ENCODE measurements around the gene CDPF1.

CDPF1 gene

GRCh38 chr22:46256358-46256958 lies 6.4 kb upstream of the CDPF1 start:
- DNase-seq (ENCODE audit: low read depth in 2 of 2), result no peak

- DNase-seq (ENCODE audit: low read depth in 2 of 2), result no peak
Observed at GRCh38 chr22:46251816-46252380, 1.8 kb upstream of the CDPF1 start.

- no peak for DNase-seq (ENCODE audit: low read depth in 2 of 2)
Observed at GRCh38 chr22:46251266-46251665, 1.2 kb upstream of the CDPF1 start.

GRCh38 chr22:46250783-46251125 lies 661 bp upstream of the CDPF1 start:
- no peak for DNase-seq (ENCODE audit: low read depth in 2 of 2)

GRCh38 chr22:46247443-46247975 lies 2.6 kb downstream of the CDPF1 start:
- no peak for DNase-seq (ENCODE audit: low read depth in 2 of 2)

GRCh38 chr22:46246178-46246577 lies 3.9 kb downstream of the CDPF1 start:
- DNase-seq (ENCODE audit: low read depth in 2 of 2), result no peak

- no peak for DNase-seq (ENCODE audit: low read depth in 2 of 2)
Observed at GRCh38 chr22:46245511-46245910, 4.6 kb downstream of the CDPF1 start.

- DNase-seq (ENCODE audit: low read depth in 2 of 2), result no peak
Observed at GRCh38 chr22:46244771-46245170, 5.3 kb downstream of the CDPF1 start.

DNA sequence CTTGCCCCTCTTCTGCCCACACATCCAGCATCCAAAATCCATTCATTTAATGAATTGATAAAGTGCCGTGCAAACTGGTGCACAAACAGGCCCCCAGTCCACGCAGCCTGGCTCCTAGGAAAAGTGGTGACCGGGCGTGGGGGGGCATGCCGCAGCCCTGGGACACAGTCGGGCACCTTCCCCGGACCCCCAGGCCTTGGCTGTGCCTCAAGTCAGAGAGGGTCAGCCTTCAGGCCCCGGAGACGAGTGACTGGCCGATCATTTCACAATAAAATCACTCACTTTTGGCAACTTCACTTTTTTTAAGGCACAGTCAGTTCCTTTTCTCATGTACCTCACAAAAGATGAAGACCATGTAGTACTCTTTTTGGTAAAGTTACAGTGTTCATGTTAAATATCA lies 8.0 kb downstream of the CDPF1 start:
- no peak for DNase-seq (ENCODE audit: low read depth in 2 of 2)

GRCh38 chr22:46241396-46242007 lies 8.6 kb downstream of the CDPF1 start:
- DNase-seq (ENCODE audit: low read depth in 2 of 2), result no peak

GRCh38 chr22:46240907-46241306 lies 9.2 kb downstream of the CDPF1 start:
- DNase-seq (ENCODE audit: low read depth in 2 of 2), result no peak

DNA sequence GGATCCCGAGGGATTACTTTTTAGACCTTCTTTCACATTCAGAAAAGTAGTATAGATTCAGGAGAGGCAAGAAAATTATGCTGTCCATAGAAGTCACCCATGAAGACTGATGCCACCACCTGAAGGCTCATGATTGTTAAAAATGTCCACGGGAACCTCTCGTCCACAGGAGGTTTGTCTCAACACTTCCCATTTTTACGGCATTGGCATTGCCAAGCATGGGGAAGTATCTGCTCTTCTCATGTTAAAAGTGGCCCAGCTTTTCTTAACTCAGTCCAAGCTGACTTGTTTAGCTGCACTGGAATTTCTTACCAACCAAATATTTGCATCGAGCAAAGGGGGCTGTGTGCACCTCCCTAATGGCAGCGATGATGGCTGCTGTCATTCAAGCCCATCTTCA lies 9.6 kb downstream of the CDPF1 start:
- no peak for DNase-seq (ENCODE audit: low read depth in 2 of 2)

GRCh38 chr22:46240073-46240472 lies 10.0 kb downstream of the CDPF1 start:
- DNase-seq (ENCODE audit: low read depth in 2 of 2), result no peak

- DNase-seq (ENCODE audit: low read depth in 2 of 2), result no peak
Observed at GRCh38 chr22:46239261-46240048, 10.6 kb downstream of the CDPF1 start.

GRCh38 chr22:46238541-46238940 lies 11.6 kb downstream of the CDPF1 start:
- DNase-seq (ENCODE audit: low read depth in 2 of 2), result no peak

DNA sequence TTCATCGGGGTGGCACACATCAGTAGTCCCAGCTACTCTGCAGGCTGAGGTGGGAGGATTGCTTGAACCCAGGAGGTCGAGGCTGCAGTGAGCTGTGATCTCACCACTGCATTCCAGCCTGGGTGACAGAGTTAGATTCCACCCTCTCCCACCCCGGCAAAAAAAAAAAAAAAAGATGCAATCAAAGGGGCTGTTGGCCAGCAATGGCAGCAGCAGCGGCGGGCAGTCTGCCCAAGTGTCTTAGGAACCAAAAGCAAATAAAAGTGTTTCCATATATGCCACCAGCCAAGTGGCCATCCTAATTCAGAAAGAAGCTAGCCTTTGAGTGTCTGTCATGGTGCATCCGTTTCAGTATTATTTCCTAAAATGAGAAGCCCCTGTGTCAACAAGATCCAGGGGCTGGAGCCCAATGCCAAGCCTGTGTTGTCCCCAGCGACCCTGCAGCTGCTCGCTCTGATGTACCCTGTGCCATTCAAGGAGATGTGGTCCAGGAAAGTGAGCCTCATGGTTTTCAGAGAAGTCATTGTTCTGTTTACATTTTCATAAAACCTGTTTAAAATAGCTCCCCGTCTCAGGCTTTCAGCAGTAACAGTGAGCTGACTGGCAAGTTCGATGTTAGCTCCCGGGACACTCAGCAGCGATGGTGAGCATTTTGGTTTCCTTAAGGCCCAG lies 12.5 kb downstream of the CDPF1 start:
- no peak for DNase-seq (ENCODE audit: low read depth in 2 of 2)

DNA sequence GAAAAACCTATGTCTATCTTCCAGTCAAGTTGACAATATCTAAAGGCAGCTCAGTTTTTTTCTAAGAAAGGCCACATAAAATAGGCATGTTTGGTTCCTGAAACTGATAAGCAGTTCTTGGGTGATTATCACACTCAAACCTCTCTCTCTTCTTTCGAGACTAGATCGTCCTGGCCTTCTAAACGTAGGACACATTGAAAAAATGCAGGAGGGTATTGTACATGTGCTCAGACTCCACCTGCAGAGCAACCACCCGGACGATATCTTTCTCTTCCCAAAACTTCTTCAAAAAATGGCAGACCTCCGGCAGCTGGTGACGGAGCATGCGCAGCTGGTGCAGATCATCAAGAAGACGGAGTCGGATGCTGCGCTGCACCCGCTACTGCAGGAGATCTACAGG lies 15.1 kb downstream of the CDPF1 start:
- no peak for DNase-seq (ENCODE audit: low read depth in 2 of 2)

GRCh38 chr22:46233231-46233630 lies 16.9 kb downstream of the CDPF1 start:
- DNase-seq (ENCODE audit: low read depth in 2 of 2), result no peak

DNA sequence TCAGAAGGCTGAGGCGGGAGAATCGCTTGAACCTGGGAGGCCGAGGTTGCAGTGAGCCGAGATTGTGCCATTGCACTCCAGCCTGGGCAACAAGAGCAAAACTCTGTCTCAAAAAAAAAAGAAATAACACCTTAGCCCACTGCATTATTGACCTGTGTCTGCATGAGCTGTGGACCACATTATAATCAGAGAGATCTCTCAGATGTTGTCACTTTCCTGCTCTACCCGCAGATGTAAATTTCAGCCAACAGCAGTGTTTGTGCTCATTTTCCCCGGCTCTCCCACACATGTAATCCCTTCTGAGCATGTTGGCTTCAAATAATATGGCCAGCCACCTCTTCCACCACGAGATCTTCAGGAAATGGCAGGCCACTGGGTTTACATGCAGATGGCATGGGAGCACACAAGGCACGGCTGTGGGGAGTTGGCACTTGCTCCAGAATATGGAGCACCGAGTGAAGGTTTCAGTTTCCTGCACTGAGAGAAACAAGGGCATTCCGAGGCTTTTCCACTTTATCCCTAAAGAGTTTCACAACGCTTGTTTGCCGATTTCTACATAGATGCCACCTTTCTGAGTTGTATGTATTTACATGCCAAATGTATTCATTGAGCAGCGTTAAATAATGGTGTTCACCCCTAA lies 19.7 kb downstream of the CDPF1 start:
- DNase-seq (ENCODE audit: low read depth in 2 of 2), result no peak

- DNase-seq (ENCODE audit: low read depth in 2 of 2), result no peak
Observed at GRCh38 chr22:46229701-46230100, 20.4 kb downstream of the CDPF1 start.

GRCh38 chr22:46226577-46226976 lies 23.5 kb downstream of the CDPF1 start:
- DNase-seq (ENCODE audit: low read depth in 2 of 2), result no peak

DNA sequence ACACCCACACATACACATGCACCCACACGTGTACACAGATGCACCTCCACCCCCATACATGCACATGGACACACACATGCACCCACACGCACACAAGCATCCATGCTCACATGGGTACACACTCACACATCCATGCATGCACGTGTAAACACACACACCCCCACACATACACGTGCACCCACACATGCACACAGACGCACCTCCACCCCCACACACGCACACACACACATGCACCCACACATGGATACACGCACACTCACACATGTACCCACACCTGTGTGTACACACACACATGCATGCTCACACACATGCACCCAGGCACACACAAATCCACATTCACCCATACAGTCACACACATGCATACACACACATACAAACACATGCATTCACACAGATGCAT lies 24.5 kb downstream of the CDPF1 start:
- DNase-seq (ENCODE audit: low read depth in 2 of 2), result no peak
